Measurements from ENCODE around the gene ABCA8. TPM values are rescaled to one million over a fixed set of nuclear protein-coding genes. Genes with fewer than 3 reads are reported as not detected.

ABCA8 gene
- total RNA-seq, 2 experiments from 2014 or later = not detected

DNA sequence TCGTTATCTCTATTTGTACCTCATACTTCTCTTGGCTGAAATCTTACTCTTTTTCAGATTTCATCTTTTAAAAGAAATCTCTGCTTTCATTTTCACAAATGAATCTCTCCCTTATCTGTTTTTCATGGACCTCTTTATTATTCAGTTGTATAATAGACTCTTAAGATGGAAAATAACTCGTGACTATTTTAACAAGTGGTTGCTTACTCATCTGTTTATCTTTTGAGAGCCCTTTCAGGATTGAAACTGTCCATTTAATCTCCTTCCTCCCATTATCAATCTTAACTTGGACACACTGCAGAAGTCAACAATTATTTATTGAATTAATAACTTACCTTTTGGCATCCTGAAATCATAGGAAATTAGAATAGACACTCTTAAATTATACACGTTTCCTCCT, 68.8 kb downstream of the ABCA8 start:
- ChIA-PET CTCF (no interaction called here), POLR2A (no interaction called here)
- no peak for DNase-seq
- Histone ChIP-seq H3K36me3 (ENCODE audit: insufficient read depth, low read length) (no peaks in the 10 kb centered on the region), H3K4me3 (ENCODE audit: low read length) (no peak overlapping the region), H3K27me3 (ENCODE audit: control insufficient read depth in 1 of 2, insufficient read depth in 2 of 2, low read length in 2 of 2) (peaks cover 0 to 3% of the 10 kb centered on the region in 2 experiments), H3K9me3 (ENCODE audit: control insufficient read depth in 1 of 2, insufficient read depth in 1 of 2, low read length in 2 of 2) (no peaks in the 10 kb centered on the region), H3K4me1 (ENCODE audit: insufficient read depth, low read length) (no peaks in the 10 kb centered on the region), H3K27ac (ENCODE audit: low read depth in 1 of 2, low read length in 2 of 2) (no peak overlapping the region)
- no peak for ATAC-seq (ENCODE audit: poor library complexity)
- H3K36me3 Mint-ChIP-seq (ENCODE audit: low read depth) = no peaks in the 10 kb centered on the region
- no peaks in the 10 kb centered on the region for H3K4me1 Mint-ChIP-seq (ENCODE audit: low read depth)
- TF ChIP-seq, protein P1, sequence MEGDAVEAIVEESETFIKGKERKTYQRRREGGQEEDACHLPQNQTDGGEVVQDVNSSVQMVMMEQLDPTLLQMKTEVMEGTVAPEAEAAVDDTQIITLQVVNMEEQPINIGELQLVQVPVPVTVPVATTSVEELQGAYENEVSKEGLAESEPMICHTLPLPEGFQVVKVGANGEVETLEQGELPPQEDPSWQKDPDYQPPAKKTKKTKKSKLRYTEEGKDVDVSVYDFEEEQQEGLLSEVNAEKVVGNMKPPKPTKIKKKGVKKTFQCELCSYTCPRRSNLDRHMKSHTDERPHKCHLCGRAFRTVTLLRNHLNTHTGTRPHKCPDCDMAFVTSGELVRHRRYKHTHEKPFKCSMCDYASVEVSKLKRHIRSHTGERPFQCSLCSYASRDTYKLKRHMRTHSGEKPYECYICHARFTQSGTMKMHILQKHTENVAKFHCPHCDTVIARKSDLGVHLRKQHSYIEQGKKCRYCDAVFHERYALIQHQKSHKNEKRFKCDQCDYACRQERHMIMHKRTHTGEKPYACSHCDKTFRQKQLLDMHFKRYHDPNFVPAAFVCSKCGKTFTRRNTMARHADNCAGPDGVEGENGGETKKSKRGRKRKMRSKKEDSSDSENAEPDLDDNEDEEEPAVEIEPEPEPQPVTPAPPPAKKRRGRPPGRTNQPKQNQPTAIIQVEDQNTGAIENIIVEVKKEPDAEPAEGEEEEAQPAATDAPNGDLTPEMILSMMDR (IDR thresholded peaks at IDR 0.05) = no peak
- intact Hi-C loops (cut with DNase I, micrococcal nuclease) = no loop called here
- H3K27me3 Mint-ChIP-seq = no peaks in the 10 kb centered on the region
- H3K4me3 Mint-ChIP-seq = no peak overlapping the region
- H3K9me3 Mint-ChIP-seq = no peaks in the 10 kb centered on the region
- H3K27ac Mint-ChIP-seq = no peak overlapping the region

DNA sequence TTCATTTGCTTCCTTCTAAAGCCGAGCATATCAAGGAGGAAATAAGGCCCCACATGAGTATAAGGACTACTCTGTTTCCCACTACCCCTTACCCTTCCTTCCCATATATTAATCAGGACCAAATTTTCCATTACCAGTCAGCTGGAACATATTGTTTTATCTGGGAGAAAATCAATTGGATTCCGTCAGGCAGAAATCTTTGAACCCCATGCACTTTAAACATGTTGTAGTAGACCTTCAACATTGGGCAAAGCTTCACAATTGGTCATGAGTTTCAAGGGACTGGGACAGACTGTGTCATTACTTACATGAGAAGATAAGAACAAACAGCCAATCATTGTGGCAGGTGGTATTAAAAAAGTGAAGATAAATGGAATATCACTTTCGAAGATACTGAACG, 70.3 kb downstream of the ABCA8 start:
- no peak overlapping the region for H3K27ac Mint-ChIP-seq
- Histone ChIP-seq H3K9me3 (ENCODE audit: control insufficient read depth in 1 of 2, insufficient read depth in 1 of 2, low read length in 2 of 2) (peaks cover 0 to 8% of the 10 kb centered on the region in 2 experiments), H3K27me3 (ENCODE audit: control insufficient read depth in 1 of 2, insufficient read depth in 2 of 2, low read length in 2 of 2) (peaks cover 0 to 3% of the 10 kb centered on the region in 2 experiments), H3K4me1 (ENCODE audit: insufficient read depth, low read length) (no peaks in the 10 kb centered on the region), H3K36me3 (ENCODE audit: insufficient read depth, low read length) (no peaks in the 10 kb centered on the region), H3K27ac (ENCODE audit: low read depth in 1 of 2, low read length in 2 of 2) (no peak overlapping the region), H3K4me3 (ENCODE audit: low read length) (no peak overlapping the region)
- no peaks in the 10 kb centered on the region for H3K36me3 Mint-ChIP-seq (ENCODE audit: low read depth)
- ChIA-PET POLR2A (no interaction called here), CTCF (no interaction called here)
- H3K27me3 Mint-ChIP-seq = no peaks in the 10 kb centered on the region
- ATAC-seq (ENCODE audit: poor library complexity) (no peak), DNase-seq (no peak)
- intact Hi-C loops (cut with DNase I, micrococcal nuclease) = no loop called here
- no peaks in the 10 kb centered on the region for H3K4me1 Mint-ChIP-seq (ENCODE audit: low read depth)
- TF ChIP-seq, protein P1 (IDR thresholded peaks at IDR 0.05) = no peak
- no peak overlapping the region for H3K4me3 Mint-ChIP-seq
- no peaks in the 10 kb centered on the region for H3K9me3 Mint-ChIP-seq

DNA sequence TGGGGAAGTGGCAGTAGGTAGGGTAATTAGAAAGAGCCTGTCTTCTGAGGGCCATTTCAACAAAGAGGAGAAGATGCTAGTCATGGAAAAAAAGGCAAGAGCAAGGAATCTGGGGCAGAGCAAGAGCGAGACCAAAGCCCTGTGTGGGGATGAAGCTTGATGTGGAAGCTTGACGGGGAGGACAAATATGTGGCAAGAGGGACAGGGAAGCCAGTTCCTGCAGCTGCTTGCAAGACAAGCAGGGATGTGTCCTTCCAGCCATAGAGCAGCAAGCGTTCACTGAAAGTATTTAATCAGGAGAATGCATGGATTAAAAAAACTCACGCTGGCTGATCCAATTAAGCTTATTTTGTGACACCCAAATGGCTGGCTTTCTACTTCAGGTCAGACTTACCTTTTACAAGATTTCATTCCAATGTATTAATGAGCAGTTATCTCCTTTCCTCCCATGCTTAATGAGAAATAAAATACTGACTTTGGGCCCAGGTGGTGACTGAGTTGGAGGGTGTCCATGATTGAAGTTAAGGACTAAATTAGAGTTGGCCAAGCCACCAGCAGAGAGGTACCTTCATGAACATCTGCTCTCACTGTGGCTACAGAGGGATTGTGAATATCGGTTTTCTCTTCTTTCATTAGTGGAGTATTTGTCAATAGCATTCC, 76.8 kb downstream of the ABCA8 start:
- DNase-seq (no peak), ATAC-seq (ENCODE audit: poor library complexity) (no peak)
- no peak overlapping the region for H3K4me3 ChIP-seq (ENCODE audit: low read length)
- H3K27ac ChIP-seq (ENCODE audit: low read depth in 1 of 2, low read length in 2 of 2) = no peak overlapping the region
- TF ChIP-seq, protein P1 (IDR thresholded peaks at IDR 0.05) = no peak
- H3K4me1 ChIP-seq (ENCODE audit: insufficient read depth, low read length) = no peaks in the 10 kb centered on the region
- ChIA-PET POLR2A (no interaction called here), CTCF (no interaction called here)
- no peak overlapping the region for H3K27ac Mint-ChIP-seq
- no peak overlapping the region for H3K4me3 Mint-ChIP-seq
- H3K4me1 Mint-ChIP-seq (ENCODE audit: low read depth) = no peaks in the 10 kb centered on the region
- no peaks in the 10 kb centered on the region for H3K9me3 Mint-ChIP-seq
- intact Hi-C loops (cut with DNase I, micrococcal nuclease) = no loop called here
- H3K9me3 ChIP-seq (ENCODE audit: control insufficient read depth in 1 of 2, insufficient read depth in 1 of 2, low read length in 2 of 2) = peaks cover 0 to 15% of the 10 kb centered on the region in 2 experiments
- no peaks in the 10 kb centered on the region for H3K27me3 Mint-ChIP-seq
- no peaks in the 10 kb centered on the region for H3K36me3 Mint-ChIP-seq (ENCODE audit: low read depth)
- no peaks in the 10 kb centered on the region for H3K36me3 ChIP-seq (ENCODE audit: insufficient read depth, low read length)
- H3K27me3 ChIP-seq (ENCODE audit: control insufficient read depth in 1 of 2, insufficient read depth in 2 of 2, low read length in 2 of 2) = peaks cover 0 to 2% of the 10 kb centered on the region in 2 experiments
